CD14-positive monocyte (primary cell): Measurements from ENCODE around the gene RNASE4. TPM values are rescaled to one million over a fixed set of nuclear protein-coding genes. Genes with fewer than 3 reads are reported as not detected.

Experiments
- DNase-seq, 3 donors: peaks; one replicate each; pipeline ENCODE4 v3.0.0-alpha.2; 2011 to 2022
- H2AFZ ChIP-seq: 2 replicates; pipeline ENCODE4 v1.6.0; 2012; ENCODE audit warnings: mild to moderate bottlenecking, low read depth, low read length, inconsistent platforms; ENCODE audit not compliant: insufficient read depth, poor library complexity, severe bottlenecking
- H3K27ac ChIP-seq, 2 donors: 1 replicate in 1 of 2; 2 replicates in 1 of 2; pipeline ENCODE4 v1.5.1; 2012 to 2013; ENCODE audit warnings: low read length in 2 of 2, control low read depth in 1 of 2, inconsistent platforms in 1 of 2, low read depth in 1 of 2, mild to moderate bottlenecking in 1 of 2
- H3K27me3 ChIP-seq, 2 donors: one replicate each; pipeline versions ENCODE4 v1.6.0 to v1.6.1; 2011 to 2013; ENCODE audit warnings: low read length in 2 of 2; ENCODE audit not compliant: control insufficient read depth in 2 of 2, insufficient read depth in 2 of 2
- H3K36me3 ChIP-seq, 2 donors: replicated peaks in 1 of 2; 1 replicate in 1 of 2; 2 replicates in 1 of 2; pipeline versions ENCODE4 v1.5.1 to v1.6.1; 2012 to 2013; ENCODE audit warnings: low read length in 2 of 2, control low read depth in 1 of 2, inconsistent platforms in 1 of 2, mild to moderate bottlenecking in 1 of 2; ENCODE audit not compliant: insufficient read depth in 2 of 2, control insufficient read depth in 1 of 2
- H3K4me1 ChIP-seq, 2 donors: 1 replicate in 1 of 2; 2 replicates in 1 of 2; pipeline versions ENCODE4 v1.5.1 to v1.6.1; 2012 to 2013; ENCODE audit warnings: low read length in 2 of 2, control low read depth in 1 of 2, inconsistent platforms in 1 of 2, mild to moderate bottlenecking in 1 of 2, moderate library complexity in 1 of 2; ENCODE audit not compliant: insufficient read depth in 2 of 2, control insufficient read depth in 1 of 2
- H3K4me2 ChIP-seq: replicated peaks from 2 replicates; pipeline ENCODE3; 2012; ENCODE audit warnings: low read length, moderate library complexity, mild to moderate bottlenecking; ENCODE audit not compliant: poor library complexity, severe bottlenecking; ENCODE audit errors: extremely low read depth
- H3K4me3 ChIP-seq, 3 experiments: fragments of 200-600 bp in 1 of 3; sonication (generic) in 1 of 3; replicated peaks in 1 of 3; 1 replicate in 2 of 3; 2 replicates in 1 of 3; pipeline ENCODE4 v1.5.1; 2011 to 2013; ENCODE audit warnings: low read length in 3 of 3, mild to moderate bottlenecking in 3 of 3, control low read depth in 2 of 3, low read depth in 2 of 3, inconsistent platforms in 1 of 3, moderate library complexity in 1 of 3
- H3K79me2 ChIP-seq: 2 replicates; pipeline ENCODE4 v1.6.0; 2012; ENCODE audit warnings: mild to moderate bottlenecking, control low read depth, inconsistent platforms, low read length, moderate library complexity; ENCODE audit not compliant: insufficient read depth
- H3K9ac ChIP-seq: 2 replicates; pipeline ENCODE4 v1.6.0; 2017; ENCODE audit warnings: low read length, mild to moderate bottlenecking; ENCODE audit not compliant: insufficient read depth, poor library complexity, severe bottlenecking
- H3K9me3 ChIP-seq, 2 donors: replicated peaks in 1 of 2; 1 replicate in 1 of 2; 2 replicates in 1 of 2; pipeline versions ENCODE4 v1.5.1 to v1.6.1; 2012 to 2013; ENCODE audit warnings: low read length in 2 of 2, control low read depth in 1 of 2; ENCODE audit not compliant: control insufficient read depth in 1 of 2, insufficient read depth in 1 of 2
- H4K20me1 ChIP-seq: 2 replicates; pipeline ENCODE4 v1.6.0; 2012; ENCODE audit warnings: mild to moderate bottlenecking, low read length, control low read depth, moderate library complexity; ENCODE audit not compliant: insufficient read depth
- H3K27ac Mint-ChIP-seq, 7 donors: one replicate each; pipeline ENCODE4 v1.8.0; 2020; ENCODE audit warnings: mild to moderate bottlenecking in 7 of 7, mixed read lengths in 7 of 7, moderate library complexity in 6 of 7, inconsistent platforms in 2 of 7
- H3K27me3 Mint-ChIP-seq, 3 donors: one replicate each; pipeline ENCODE4 v1.8.0; 2021 to 2022; ENCODE audit warnings: low read depth in 3 of 3, mild to moderate bottlenecking in 3 of 3, mixed read lengths in 3 of 3, moderate library complexity in 3 of 3, inconsistent platforms in 1 of 3
- H3K36me3 Mint-ChIP-seq, 2 donors: one replicate each; pipeline ENCODE4 v1.8.0; 2020; ENCODE audit warnings: mixed read lengths in 2 of 2, inconsistent platforms in 1 of 2, mild to moderate bottlenecking in 1 of 2
- H3K4me1 Mint-ChIP-seq: one replicate; pipeline ENCODE4 v1.8.0; 2020; ENCODE audit warnings: mild to moderate bottlenecking, mixed read lengths
- H3K4me3 Mint-ChIP-seq, 2 donors: one replicate each; pipeline ENCODE4 v1.8.0; 2020; ENCODE audit warnings: mild to moderate bottlenecking in 2 of 2, mixed read lengths in 2 of 2, moderate library complexity in 1 of 2
- H3K9me3 Mint-ChIP-seq, 7 donors: one replicate each; pipeline ENCODE4 v1.8.0; 2020 to 2022; ENCODE audit warnings: mixed read lengths in 7 of 7, mild to moderate bottlenecking in 6 of 7, moderate library complexity in 6 of 7, inconsistent platforms in 2 of 7
- CTCF ChIP-seq: fragments of 200-600 bp; IDR thresholded peaks from one replicate; pipeline ENCODE4 v1.8.0; 2022; ENCODE audit warnings: antibody characterized with exemption, mild to moderate bottlenecking
- WGBS: methylation state at CpG from one replicate; pipeline ENCODE4 v1.1.5; 2013; ENCODE audit warnings: missing lambda C conversion rate; ENCODE audit not compliant: insufficient coverage; 5-methylcytosine and 5-hydroxymethylcytosine counted together
- intact Hi-C, 2 donors: fragments of 100-400 bp; cut with micrococcal nuclease; formaldehyde crosslinking; loops; one replicate each; pipeline versions ENCODE4 v1.15.0 to v1.15.1; 2023
- polyA minus RNA-seq: library from RNA; depleted of rRNA, polyadenylated mRNA; stranded (reverse); fragments of >200 nt; gene quantifications from 2 replicates; pipeline ENCODE4 v1.2.3, GENCODE V29; 2012
- polyA plus RNA-seq, 3 donors: library from polyadenylated mRNA; depleted of rRNA in 1 of 3; unstranded in 2 of 3; stranded (reverse) in 1 of 3; fragments of 300-500 nt in 2 of 3; fragments of >200 nt in 1 of 3; fragmentation: Illumina TruSeq in 2 of 3; gene quantifications; 1 replicate in 2 of 3; 2 replicates in 1 of 3; pipeline ENCODE4 v1.2.3, GENCODE V29; 2012 to 2021
- total RNA-seq, 12 experiments: library from RNA in 1 of 12; stranded (reverse) in 1 of 12; fragments of 120-200 nt in 1 of 12; gene quantifications; one replicate each; pipeline ENCODE4 v1.2.4 and lab custom pipeline; 2013 to 2026; ENCODE audit warnings: mixed read lengths in 6 of 12, inconsistent platforms in 1 of 12

RNASE4 gene
- 21.1 TPM for total RNA-seq (2013)
- polyA plus RNA-seq: 10 to 100 TPM; 18.5 to 85.8 (median 49.1) TPM
- 10.5 and 12.7 TPM in 2 replicates for polyA minus RNA-seq
- 0 to 0.15 (median 0.03) reads per million in 11 experiments for total RNA-seq (lab: John Stamatoyannopoulos, UW)

- Histone ChIP-seq H4K20me1 (no peaks in the 10 kb centered on the region), H2AFZ (peak within 1 kb of the TSS; percentile 77), H3K27me3 (no peaks in the 10 kb centered on the region), H3K4me3 (peak within 1 kb of the TSS; percentile 84 to 91 (median 86)), H3K36me3 (no peaks in the 10 kb centered on the region), H3K4me1 (peaks cover 61% of the 10 kb centered on the region in 2 donors), H3K9me3 (no peaks in the 10 kb centered on the region), H3K9ac (peak within 1 kb of the TSS; percentile 91), H3K4me2 (peak within 1 kb of the TSS; percentile 88), H3K79me2 (peaks cover 10% of the 10 kb centered on the region), H3K27ac (peak within 1 kb of the TSS; percentile 96 to 99)
- no peak for TF ChIP-seq CTCF
- Mint-ChIP-seq H3K36me3 (peaks cover under 1% of the 10 kb centered on the region in 2 donors), H3K4me1 (peaks cover 48% of the 10 kb centered on the region), H3K9me3 (no peaks in the 10 kb centered on the region), H3K27ac (peak within 1 kb of the TSS in 2 of 7 donors; percentile 88 to 89), H3K27me3 (peaks cover 0 to 7% (median 0%) of the 10 kb centered on the region in 3 donors), H3K4me3 (no peak within 1 kb of the TSS)
- intact Hi-C loops: loop anchor here (2.0 to 10.0 kb wide), 7 partner anchors 52 to 421 kb away; partner anchors contain the start of genes PARP2 (in 1 of the 2), TMEM253 (in 1 of the 2) and ZNF219 (in 1 of the 2)
- DNase-seq: peak; percentile 71 to 82 (median 79)
- WGBS: 0% methylated on average over 31 of the region's 42 CpGs
These were observed at the start of gene RNASE4 for GRCh38 chr14:20683891-20684661. Gene RNASE4, plus strand, starts transcription at chr14:20684560. Its CDS starts 14,812 bp downstream, at chr14:20699372.

GRCh38 chr14:20641591-20641990 lies 42.8 kb upstream of the RNASE4 start, which contains the start of gene OR6S1:
Gene OR6S1, minus strand, starts transcription at chr14:20641691. Its CDS starts 0 bp downstream, at chr14:20641691.
- no peak within 1 kb of the TSS for H3K9ac ChIP-seq
- H3K27me3 Mint-ChIP-seq: peaks cover 33 to 51% (median 39%) of the 10 kb centered on the region in 3 donors

More at GRCh38 chr14:20641591-20641990, 42.8 kb upstream of the RNASE4 start, which contains the start of gene OR6S1:
- H3K27ac ChIP-seq: no peak within 1 kb of the TSS
- peaks cover 27 to 39% of the 10 kb centered on the region in 2 donors for H3K27me3 ChIP-seq
- H3K9me3 ChIP-seq: no peaks in the 10 kb centered on the region
- H3K36me3 Mint-ChIP-seq: no peaks in the 10 kb centered on the region
- H3K4me3 Mint-ChIP-seq: no peak within 1 kb of the TSS
- H3K27ac Mint-ChIP-seq: peak within 1 kb of the TSS in 1 of 7 donors; percentile 33
- no peak within 1 kb of the TSS for H3K4me2 ChIP-seq
- no peak for TF ChIP-seq CTCF
- DNase-seq: no peak
- no peaks in the 10 kb centered on the region for H3K4me1 ChIP-seq
- 83% methylated on average over 2 of the region's 2 CpGs for whole genome bisulfite sequencing
- H3K4me1 Mint-ChIP-seq: peaks cover 2% of the 10 kb centered on the region
- no peaks in the 10 kb centered on the region for H3K36me3 ChIP-seq
- intact Hi-C loops: no loop called here
- H2AFZ ChIP-seq: no peak within 1 kb of the TSS
- H3K4me3 ChIP-seq: no peak within 1 kb of the TSS
- H3K79me2 ChIP-seq: no peaks in the 10 kb centered on the region
- no peaks in the 10 kb centered on the region for H4K20me1 ChIP-seq
- peaks cover 0 to 4% (median 0%) of the 10 kb centered on the region in 7 donors for H3K9me3 Mint-ChIP-seq
